Dermis blood vessel endothelial cell (primary cell): Measurements from ENCODE around the gene MYL4. TPM values are rescaled to one million over a fixed set of nuclear protein-coding genes. Genes with fewer than 3 reads are reported as not detected.
"Not testable (repeated sequence)": the region's sequence is repeated elsewhere in the genome, so short reads cannot be mapped to it uniquely, and the experiment has no call there.

ENCODE experiments used
- DNase-seq: peaks from one replicate; pipeline ENCODE4 v3.0.0; 2010
- total RNA-seq: library from RNA; depleted of rRNA; stranded (reverse); fragments of >200 nt; gene quantifications from 2 replicates; pipeline ENCODE4 v1.2.3, GENCODE V29; 2014

MYL4 gene
- total RNA-seq, 1 donor from 2014 or later: 1.5 TPM

- no peak for DNase-seq
Measured at GRCh38 chr17:47222047-47222446, 12.9 kb downstream of the MYL4 start.

GRCh38 chr17:47223007-47223406 lies 13.9 kb downstream of the MYL4 start:
- peak; percentile 65 for DNase-seq

- DNase-seq: no peak
Measured at GRCh38 chr17:47223460-47223859, 14.3 kb downstream of the MYL4 start.

GRCh38 chr17:47224077-47224476 lies 14.9 kb downstream of the MYL4 start:
- not testable (repeated sequence) for DNase-seq

- no peak for DNase-seq
Measured at GRCh38 chr17:47224966-47225365, 15.8 kb downstream of the MYL4 start.

GRCh38 chr17:47225436-47225858 lies 16.3 kb downstream of the MYL4 start:
- peak; percentile 100 for DNase-seq

- peak; percentile 61 for DNase-seq
Measured at GRCh38 chr17:47225911-47226688, 17.0 kb downstream of the MYL4 start.

GRCh38 chr17:47227862-47228261 lies 18.7 kb downstream of the MYL4 start:
- DNase-seq: no peak

GRCh38 chr17:47229535-47230443 lies 20.6 kb downstream of the MYL4 start:
- peak; percentile 97 for DNase-seq

GRCh38 chr17:47230864-47231263 lies 21.7 kb downstream of the MYL4 start:
- DNase-seq: no peak

- DNase-seq: no peak
Measured at GRCh38 chr17:47231334-47231733, 22.2 kb downstream of the MYL4 start.

- DNase-seq: no peak
Measured at GRCh38 chr17:47231866-47232265, 22.7 kb downstream of the MYL4 start.

GRCh38 chr17:47232465-47232864 lies 23.3 kb downstream of the MYL4 start:
- DNase-seq: no peak

GRCh38 chr17:47235506-47235905 lies 26.4 kb downstream of the MYL4 start:
- no peak for DNase-seq

GRCh38 chr17:47235923-47236322 lies 26.8 kb downstream of the MYL4 start:
- DNase-seq: no peak

- DNase-seq: no peak
Measured at GRCh38 chr17:47237841-47238240, 28.7 kb downstream of the MYL4 start.

GRCh38 chr17:47238321-47239010 lies 29.3 kb downstream of the MYL4 start:
- no peak for DNase-seq

- no peak for DNase-seq
Measured at GRCh38 chr17:47239619-47239966, 30.4 kb downstream of the MYL4 start.

GRCh38 chr17:47239967-47240651 lies 31.0 kb downstream of the MYL4 start:
- peak; percentile 98 for DNase-seq

GRCh38 chr17:47240806-47241205 lies 31.7 kb downstream of the MYL4 start:
- DNase-seq: peak; percentile 31

- DNase-seq: no peak
Measured at GRCh38 chr17:47242648-47243047, 33.5 kb downstream of the MYL4 start.
